Left colon (tissue), 2 donors: ENCODE measurements around the gene FNBP1L. TPM values are rescaled to one million over a fixed set of nuclear protein-coding genes. Genes with fewer than 3 reads are reported as not detected.

Experiments
- ATAC-seq: fragments of 200-7000 bp; cut with Tn5 transposase; one replicate; pipeline ENCODE4 v1.9.1; 2020; ENCODE audit warnings: mild to moderate bottlenecking, moderate library complexity
- DNase-seq, 2 donors: peaks; one replicate each; pipeline ENCODE4 v3.0.0-alpha.2; 2020
- intact Hi-C, 2 donors: fragments of 100-400 bp; cut with DNase I in 1 of 2; cut with micrococcal nuclease in 1 of 2; formaldehyde crosslinking; loops; one replicate each; pipeline versions ENCODE4 v1.11.2 to v1.14.0; 2022; cut with DNase I, micrococcal nuclease
- long read RNA-seq: library from polyadenylated mRNA; unstranded; transcript quantifications from one replicate; pipeline ENCODE4 v2.0.0, GENCODE V29; 2021
- total RNA-seq, 2 donors: library from RNA; stranded (reverse); fragmentation: NEBNext Ultra II Directional; extraction: Animal tissue kit (Norgen Biotek cat#: 25700); gene quantifications; one replicate each; pipeline ENCODE4 v1.2.1, GENCODE V29; 2021
- donor health status: DM: no; HTN: no; CAD: no.
- donor health status: DM: yes; HTN: yes; CAD: no.

FNBP1L gene
- 10 to 100 TPM; 46.7 to 64.2 TPM for total RNA-seq
- long read RNA-seq, full-length matches to known transcripts = 19 of 45 reads
- long read RNA-seq, partial matches to known transcripts = 7 of 45 reads
- long read RNA-seq, other reads (novel, unspliced or antisense) = 19 of 45 reads

- peak; percentile 79 to 85 for DNase-seq
- intact Hi-C loops = loop anchor here in 1 of 2 donors (10.0 kb wide), 2 partner anchors 177 to 397 kb away; no protein-coding TSS in a partner anchor
- ATAC-seq = peak; percentile 77
Observed at GRCh38 chr1:93447481-93448291, at the start of gene FNBP1L. TSS of gene FNBP1L (plus strand) at chr1:93448118. CDS start at chr1:93448282, 164 bp downstream.

- DNase-seq = no peak
- intact Hi-C loops = no loop called here
- ATAC-seq = no peak
Observed at GRCh38 chr1:93399781-93400180, 48.1 kb upstream of the FNBP1L start.

GRCh38 chr1:93408203-93408602 lies 39.7 kb upstream of the FNBP1L start:
- ATAC-seq (no peak), DNase-seq (no peak)
- intact Hi-C loops = no loop called here

GRCh38 chr1:93411000-93411399 lies 36.9 kb upstream of the FNBP1L start:
- DNase-seq (no peak), ATAC-seq (no peak)
- intact Hi-C loops = no loop called here

GRCh38 chr1:93414749-93415148 lies 33.2 kb upstream of the FNBP1L start:
- ATAC-seq (no peak), DNase-seq (no peak)
- intact Hi-C loops = no loop called here

- DNase-seq (no peak), ATAC-seq (no peak)
- intact Hi-C loops = no loop called here
Observed at GRCh38 chr1:93415296-93415695, 32.6 kb upstream of the FNBP1L start.

- ATAC-seq (no peak), DNase-seq (no peak)
- intact Hi-C loops = no loop called here
Observed at GRCh38 chr1:93416183-93416582, 31.7 kb upstream of the FNBP1L start.

- ATAC-seq (no peak), DNase-seq (no peak)
- intact Hi-C loops = no loop called here
Observed at GRCh38 chr1:93419344-93419743, 28.6 kb upstream of the FNBP1L start.

GRCh38 chr1:93420400-93420799 lies 27.5 kb upstream of the FNBP1L start:
- ATAC-seq (no peak), DNase-seq (no peak)
- intact Hi-C loops = no loop called here

- intact Hi-C loops = no loop called here
- no peak for DNase-seq
- no peak for ATAC-seq
Observed at GRCh38 chr1:93426181-93426580, 21.7 kb upstream of the FNBP1L start.

- intact Hi-C loops = no loop called here
Observed at GRCh38 chr1:93427656-93428055, 20.3 kb upstream of the FNBP1L start.

GRCh38 chr1:93433407-93433961 lies 14.4 kb upstream of the FNBP1L start:
- ATAC-seq = peak; percentile 56
- peak in 1 of 2 donors; percentile 26 for DNase-seq
- intact Hi-C loops = no loop called here

More at GRCh38 chr1:93427656-93428055, 20.3 kb upstream of the FNBP1L start:
- DNase-seq = no peak
- ATAC-seq = no peak

- intact Hi-C loops = no loop called here
- ATAC-seq = no peak
Observed at GRCh38 chr1:93434088-93434487, 13.8 kb upstream of the FNBP1L start.

GRCh38 chr1:93434987-93435386 lies 12.9 kb upstream of the FNBP1L start:
- peak; percentile 45 for ATAC-seq
- intact Hi-C loops = no loop called here

More at GRCh38 chr1:93434088-93434487, 13.8 kb upstream of the FNBP1L start:
- DNase-seq = no peak

GRCh38 chr1:93435443-93435842 lies 12.5 kb upstream of the FNBP1L start:
- intact Hi-C loops = no loop called here
- ATAC-seq = peak; percentile 81
- peak in 1 of 2 donors; percentile 44 for DNase-seq

More at GRCh38 chr1:93434987-93435386, 12.9 kb upstream of the FNBP1L start:
- no peak for DNase-seq

- no peak for DNase-seq
- intact Hi-C loops = no loop called here
- no peak for ATAC-seq
Observed at GRCh38 chr1:93436496-93436895, 11.4 kb upstream of the FNBP1L start.

- intact Hi-C loops = no loop called here
- DNase-seq (no peak), ATAC-seq (peak; percentile 32)
Observed at GRCh38 chr1:93437976-93438605, 9.8 kb upstream of the FNBP1L start.

GRCh38 chr1:93438716-93439115 lies 9.2 kb upstream of the FNBP1L start:
- intact Hi-C loops = no loop called here

GRCh38 chr1:93440272-93440671 lies 7.6 kb upstream of the FNBP1L start:
- intact Hi-C loops = loop anchor here in 1 of 2 donors (10.0 kb wide), 2 partner anchors 185 to 405 kb away; no protein-coding TSS in a partner anchor
- DNase-seq (no peak), ATAC-seq (peak; percentile 33)

More at GRCh38 chr1:93438716-93439115, 9.2 kb upstream of the FNBP1L start:
- ATAC-seq = no peak
- DNase-seq = no peak
